GM21786 (cell line): ENCODE results near the gene TMOD1.
"Not testable (repeated sequence)": the region's sequence is repeated elsewhere in the genome, so short reads cannot be mapped to it uniquely, and the experiment has no call there.

Experiments
- ATAC-seq: cut with Tn5 transposase; IDR thresholded peaks from one replicate; pipeline ENCODE4 v1.9.1; 2021; ENCODE audit not compliant: unreplicated experiment

Gene TMOD1

DNA sequence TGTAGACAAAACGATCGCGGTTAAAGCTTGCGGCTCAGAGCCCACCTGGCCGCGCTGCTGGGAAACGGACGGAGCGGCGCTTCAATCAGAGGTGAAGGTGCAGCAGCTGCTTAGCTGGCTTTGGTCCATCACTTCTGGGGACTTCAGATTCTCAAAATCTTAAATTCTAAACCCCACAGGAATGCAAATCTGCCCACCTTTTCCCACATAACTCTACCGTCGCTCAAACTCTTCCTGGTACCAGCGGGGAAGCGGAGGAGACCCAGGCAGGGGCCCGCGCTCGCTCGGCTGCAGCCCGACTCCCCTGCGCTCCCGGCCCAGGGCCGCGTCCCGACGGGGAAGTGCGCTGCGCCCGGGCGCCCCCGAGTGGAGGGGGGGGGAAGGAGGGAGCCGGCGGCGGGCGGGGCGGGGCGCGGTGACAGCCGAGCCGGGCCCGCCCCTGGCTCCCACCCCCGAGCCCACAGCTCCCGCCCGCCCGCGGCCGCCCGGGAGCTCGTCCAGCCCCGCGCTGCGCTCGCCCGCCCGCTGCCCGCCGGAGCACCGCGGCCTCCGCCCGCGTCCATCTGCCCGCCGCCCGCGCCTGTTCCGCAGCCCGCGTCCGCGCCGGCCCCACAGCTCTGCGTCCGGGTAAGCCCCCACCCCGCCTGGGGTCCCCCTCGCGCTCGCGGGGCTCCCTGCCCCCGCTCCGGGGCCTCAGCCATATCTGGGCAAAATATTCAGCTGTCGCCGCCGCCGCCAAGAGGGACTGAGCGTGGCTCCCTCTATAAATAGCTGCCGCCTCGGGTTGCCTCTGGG, at the start of gene TMOD1:
Gene TMOD1, plus strand, starts transcription at position 490 of the 795 bp plus-strand sequence. CDS start 22,523 bp downstream, outside the sequence.
- peak; percentile 65 for ATAC-seq

DNA sequence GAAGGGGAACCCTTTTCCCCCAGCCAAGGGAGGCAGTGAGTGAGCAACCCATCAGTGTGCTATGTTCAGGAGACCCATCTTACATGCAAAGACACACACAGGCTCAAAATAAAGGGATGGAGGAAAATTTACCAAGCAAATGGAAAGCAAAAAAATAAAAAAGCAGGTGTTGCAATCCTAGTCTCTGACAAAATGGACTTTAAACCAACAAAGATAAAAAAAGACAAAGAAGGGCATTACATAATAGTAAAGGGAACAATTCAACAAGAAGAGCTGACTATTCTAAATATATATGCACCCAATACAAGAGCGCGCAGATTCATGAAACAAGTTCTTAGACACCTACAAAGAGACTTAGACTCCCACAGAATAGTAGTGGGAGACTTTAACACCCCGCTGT, 47.9 kb upstream of the TMOD1 start:
- not testable (repeated sequence) for ATAC-seq

DNA sequence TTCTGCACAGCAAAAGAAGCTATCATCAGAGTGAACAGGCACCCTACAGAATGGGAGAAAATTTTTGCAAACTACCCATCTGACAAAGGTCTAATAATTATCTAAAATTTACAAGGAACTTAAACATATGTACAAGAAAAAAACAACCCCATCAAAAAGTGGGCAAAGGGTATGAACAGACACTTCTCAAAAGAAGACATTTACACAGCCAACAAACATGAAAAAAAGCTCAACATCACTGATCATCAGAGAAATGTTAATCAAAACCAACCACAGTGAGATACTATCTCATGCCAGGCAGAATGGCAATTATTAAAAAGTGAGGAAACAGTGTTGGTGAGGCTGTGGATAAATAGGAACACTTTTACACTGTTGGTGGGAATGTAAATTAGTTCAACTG, 44.6 kb upstream of the TMOD1 start:
- ATAC-seq = not testable (repeated sequence)

- no peak for ATAC-seq
Measured at GRCh38 chr9:97459326-97459725, 42.1 kb upstream of the TMOD1 start.

- no peak for ATAC-seq
Measured at GRCh38 chr9:97462159-97462558, 39.3 kb upstream of the TMOD1 start.

DNA sequence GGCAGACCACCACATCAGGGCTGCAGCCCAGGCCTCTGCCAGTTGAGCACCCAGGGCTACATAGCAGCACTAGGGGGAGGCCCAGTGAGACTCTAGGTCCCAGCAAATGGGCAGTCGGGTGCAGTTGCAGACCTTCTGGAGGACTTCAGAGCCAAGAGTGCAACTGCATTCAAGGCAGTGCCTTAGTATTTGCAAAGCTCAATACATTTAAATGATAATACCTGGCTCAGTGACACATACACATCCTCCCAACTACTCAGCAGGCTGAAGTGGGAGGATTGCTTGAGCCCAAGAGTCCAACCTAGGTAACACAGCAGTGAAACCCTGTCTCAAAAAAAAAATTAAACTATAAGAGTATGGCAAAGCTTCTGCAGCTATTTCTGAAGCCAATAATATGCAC, 38.6 kb upstream of the TMOD1 start:
- ATAC-seq = no peak

- peak; percentile 80 for ATAC-seq
Measured at GRCh38 chr9:97468658-97469448, 32.6 kb upstream of the TMOD1 start.

DNA sequence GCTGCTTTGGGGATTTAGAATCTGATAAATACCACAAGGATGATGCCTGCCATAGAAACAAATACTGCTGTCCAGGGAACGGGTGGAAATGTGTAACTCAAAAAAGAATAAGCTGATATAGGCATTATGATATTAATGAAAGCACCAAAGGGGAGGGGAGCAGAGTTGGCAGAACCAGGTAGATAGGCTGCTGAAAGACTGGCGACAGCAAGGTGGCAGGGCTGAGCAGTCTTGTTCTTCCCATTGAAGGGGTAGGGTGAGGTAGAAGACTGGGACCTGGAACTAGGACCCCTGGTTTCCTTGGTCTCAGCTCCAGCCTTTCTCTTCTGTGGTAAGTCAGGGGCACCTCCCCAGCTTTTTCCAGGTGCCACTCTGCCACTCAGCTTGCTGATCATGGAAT, 31.4 kb upstream of the TMOD1 start:
- ATAC-seq = no peak

DNA sequence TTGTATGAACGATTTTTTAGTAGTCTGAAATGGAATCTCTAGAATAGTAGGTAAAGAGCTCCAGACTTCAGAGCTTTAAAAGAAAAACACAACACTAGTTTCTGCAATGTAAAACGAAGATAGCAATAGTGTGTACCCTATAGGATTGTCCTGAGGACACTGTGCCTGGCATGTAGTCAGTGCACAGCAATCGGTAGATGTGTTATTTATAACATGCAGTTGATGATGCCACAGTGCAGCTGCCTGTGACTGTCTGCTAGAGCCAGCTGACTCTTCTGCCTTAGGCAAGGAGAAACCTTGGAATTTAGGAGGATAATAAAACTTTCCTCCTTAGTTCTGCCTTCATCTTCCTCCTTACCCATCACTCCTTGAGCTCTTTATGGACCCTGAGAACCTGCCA, 27.7 kb upstream of the TMOD1 start:
- no peak for ATAC-seq

- no peak for ATAC-seq
Measured at GRCh38 chr9:97474372-97474925, 27.0 kb upstream of the TMOD1 start.

GRCh38 chr9:97475059-97475458, 26.4 kb upstream of the TMOD1 start:
- no peak for ATAC-seq

- no peak for ATAC-seq
Measured at GRCh38 chr9:97478301-97478981, 23.0 kb upstream of the TMOD1 start.

GRCh38 chr9:97479496-97480159, 21.8 kb upstream of the TMOD1 start:
- ATAC-seq = no peak

- no peak for ATAC-seq
Measured at GRCh38 chr9:97480174-97480573, 21.3 kb upstream of the TMOD1 start.

DNA sequence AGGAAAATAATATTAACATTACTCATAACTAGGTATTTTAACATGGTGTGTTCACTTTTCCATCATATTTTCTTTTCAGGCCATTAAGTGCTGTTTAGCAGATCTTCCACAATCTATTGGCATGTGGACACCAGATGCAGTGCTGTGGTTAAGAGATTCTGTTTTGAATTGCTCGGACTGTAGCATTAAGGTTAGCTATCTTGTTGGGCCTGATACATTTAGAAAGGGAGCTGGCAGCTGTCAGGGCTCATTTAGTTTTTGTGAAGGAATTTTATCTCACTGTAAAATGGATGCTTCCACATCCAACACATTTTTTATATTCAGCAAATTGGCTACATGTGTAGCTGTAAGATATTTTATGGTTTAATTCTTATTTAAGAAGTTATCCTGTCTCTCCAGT, 20.7 kb upstream of the TMOD1 start:
- ATAC-seq = no peak

DNA sequence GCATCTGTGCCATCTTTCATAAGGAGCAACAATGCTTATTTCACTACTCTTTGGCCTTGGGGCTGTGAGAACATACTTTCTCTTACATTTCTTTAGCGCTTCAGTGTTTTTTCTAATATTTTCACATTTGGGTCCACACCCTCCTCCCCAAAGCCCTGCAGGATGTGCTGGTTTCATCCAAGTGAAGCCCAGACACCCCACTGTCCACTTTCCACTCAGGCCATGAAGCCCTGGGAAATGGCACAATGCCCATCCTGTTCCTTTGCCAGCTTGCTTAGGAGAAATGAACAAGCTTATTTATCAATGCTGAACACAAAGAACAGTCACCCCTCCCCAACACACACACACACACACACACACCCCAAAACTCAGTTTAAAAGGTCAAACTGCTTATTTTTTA, 17.3 kb upstream of the TMOD1 start:
- no peak for ATAC-seq

GRCh38 chr9:97487107-97487506, 14.4 kb upstream of the TMOD1 start:
- no peak for ATAC-seq

DNA sequence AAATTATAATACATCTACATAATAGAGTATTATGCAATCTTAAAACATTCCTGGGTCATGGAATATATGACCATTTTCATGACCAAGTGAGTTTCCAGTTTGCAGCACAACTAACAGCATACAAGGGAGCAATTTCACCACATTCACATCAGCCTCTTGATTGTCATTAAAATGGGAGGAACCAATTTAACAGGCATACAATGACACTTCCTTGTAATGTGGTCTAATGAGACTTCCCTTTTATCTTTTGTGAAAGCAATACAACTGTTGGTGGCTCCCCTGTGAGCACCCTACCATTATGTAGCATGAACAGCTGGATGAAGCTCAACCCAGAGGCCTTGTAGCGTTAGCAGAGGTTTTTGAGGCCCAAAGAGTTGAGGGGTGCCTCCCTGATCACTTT, 13.6 kb upstream of the TMOD1 start:
- no peak for ATAC-seq

DNA sequence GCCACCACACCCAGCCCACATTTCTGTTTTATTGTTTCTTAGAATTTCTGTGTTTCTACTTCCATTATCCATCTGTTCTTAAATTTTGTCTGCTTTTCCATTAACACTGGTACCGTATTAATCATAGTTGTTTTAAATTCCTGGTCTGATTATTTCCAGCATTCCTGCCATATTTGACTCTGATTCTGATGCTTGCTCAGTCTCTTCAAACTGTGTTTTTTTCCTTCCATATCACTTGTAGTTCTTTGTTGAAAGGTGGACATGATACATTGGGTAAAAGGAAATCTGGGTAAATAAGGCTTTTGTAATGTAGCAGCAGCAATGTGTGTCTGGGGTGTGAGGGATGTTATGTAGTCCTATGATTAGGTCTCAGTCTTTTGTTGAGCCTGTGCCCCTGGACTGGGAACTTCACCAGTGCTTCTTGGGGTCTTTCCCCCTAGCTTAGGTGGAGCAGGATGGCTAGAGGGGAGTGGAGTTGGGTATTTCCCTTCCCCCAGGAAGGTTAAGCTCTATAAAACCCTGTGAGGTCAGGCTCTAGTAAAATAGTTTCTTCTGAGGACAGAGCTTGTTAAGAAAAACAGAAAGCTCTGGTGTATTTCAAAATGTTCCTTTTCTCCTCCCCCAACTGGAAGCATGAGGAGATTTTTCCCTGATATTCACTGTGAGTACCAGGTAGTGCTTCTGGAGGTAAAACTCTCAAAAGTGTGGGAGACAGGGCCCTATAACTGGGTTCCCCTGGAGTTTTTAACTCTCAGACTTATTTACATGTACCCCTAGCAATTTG, 10.1 kb upstream of the TMOD1 start:
- no peak for ATAC-seq
